Measurements from ENCODE around the gene ZCCHC7.
A peak's percentile ranks its signal among the peaks of the same experiment; 100 is the strongest.

The ZCCHC7 gene

DNA sequence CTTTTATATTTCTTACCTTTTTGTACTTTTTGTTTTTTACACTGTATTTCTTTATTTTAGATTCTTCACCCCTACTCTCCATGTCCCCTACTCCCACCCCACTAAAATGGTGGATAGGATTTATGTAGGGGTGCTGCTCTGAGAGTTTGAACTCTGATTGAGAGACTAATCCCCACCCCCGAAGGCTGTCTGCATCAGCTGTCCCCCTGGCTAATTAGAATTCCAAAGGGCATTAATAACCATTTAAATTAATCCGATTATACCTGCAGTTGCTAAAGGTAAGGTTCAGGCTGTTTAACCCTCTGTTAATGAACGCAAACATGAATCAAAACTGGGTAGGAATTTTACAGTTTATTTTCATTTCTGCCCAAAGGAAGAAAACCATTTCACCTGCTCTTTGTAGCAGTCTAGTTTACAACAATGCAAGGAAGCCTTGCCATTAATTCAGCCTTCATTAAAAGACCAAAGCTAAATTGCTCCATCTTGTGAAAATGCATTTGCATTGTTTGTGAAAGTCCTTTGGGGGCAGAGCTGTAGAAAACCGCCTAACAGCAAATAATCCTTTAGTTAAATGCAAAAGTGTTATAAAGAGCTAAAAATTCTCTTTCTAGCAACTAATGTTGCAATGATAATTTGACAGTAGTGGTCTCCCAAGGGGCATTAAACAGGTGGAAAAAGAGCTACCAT is 71.2 kb downstream of the ZCCHC7 start:
- H3K4me1 ChIP-seq (ENCODE audit: insufficient read depth, low read length, poor library complexity, severe bottlenecking) = peaks cover 43% of the 10 kb centered on the region
- no peak overlapping the region for H3K4me3 ChIP-seq (ENCODE audit: low read length, poor library complexity, severe bottlenecking)
- H3K4me2 ChIP-seq (ENCODE audit: low read depth, low read length, poor library complexity, severe bottlenecking) = no peak overlapping the region
- H3K9me2 ChIP-seq (replicated peaks; ENCODE audit: low read depth, low read length) = no peaks in the 10 kb centered on the region
- H3K36me3 ChIP-seq (ENCODE audit: insufficient read depth, low read length) = no peaks in the 10 kb centered on the region; the same call in none of the 2 replicates
- peaks cover 26% of the 10 kb centered on the region; the same call in 1 of the 2 replicates for H3K79me2 ChIP-seq (ENCODE audit: insufficient read depth, low read length)
- H3F3A ChIP-seq (ENCODE audit: low read depth) = peaks cover 8% of the 10 kb centered on the region; the same call in 1 of the 2 replicates
- no peak overlapping the region for H3K9ac ChIP-seq (ENCODE audit: low read depth, low read length, poor library complexity, severe bottlenecking)
- no peaks in the 10 kb centered on the region for H4K20me1 ChIP-seq (ENCODE audit: insufficient read depth, low read length, poor library complexity, severe bottlenecking)
- no peak overlapping the region for H2AFZ ChIP-seq (ENCODE audit: low read length)
- H3K27me3 ChIP-seq (ENCODE audit: insufficient read depth, low read length, poor library complexity, severe bottlenecking) = no peaks in the 10 kb centered on the region
- TF ChIP-seq, protein P1, sequence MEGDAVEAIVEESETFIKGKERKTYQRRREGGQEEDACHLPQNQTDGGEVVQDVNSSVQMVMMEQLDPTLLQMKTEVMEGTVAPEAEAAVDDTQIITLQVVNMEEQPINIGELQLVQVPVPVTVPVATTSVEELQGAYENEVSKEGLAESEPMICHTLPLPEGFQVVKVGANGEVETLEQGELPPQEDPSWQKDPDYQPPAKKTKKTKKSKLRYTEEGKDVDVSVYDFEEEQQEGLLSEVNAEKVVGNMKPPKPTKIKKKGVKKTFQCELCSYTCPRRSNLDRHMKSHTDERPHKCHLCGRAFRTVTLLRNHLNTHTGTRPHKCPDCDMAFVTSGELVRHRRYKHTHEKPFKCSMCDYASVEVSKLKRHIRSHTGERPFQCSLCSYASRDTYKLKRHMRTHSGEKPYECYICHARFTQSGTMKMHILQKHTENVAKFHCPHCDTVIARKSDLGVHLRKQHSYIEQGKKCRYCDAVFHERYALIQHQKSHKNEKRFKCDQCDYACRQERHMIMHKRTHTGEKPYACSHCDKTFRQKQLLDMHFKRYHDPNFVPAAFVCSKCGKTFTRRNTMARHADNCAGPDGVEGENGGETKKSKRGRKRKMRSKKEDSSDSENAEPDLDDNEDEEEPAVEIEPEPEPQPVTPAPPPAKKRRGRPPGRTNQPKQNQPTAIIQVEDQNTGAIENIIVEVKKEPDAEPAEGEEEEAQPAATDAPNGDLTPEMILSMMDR (conservative IDR thresholded peaks at IDR 0.05; ENCODE audit: low read length) = peak; percentile 36
- TF ChIP-seq EZH2phosphoT487 (IDR thresholded peaks at IDR 0.05; ENCODE audit: borderline replicate concordance) = no peak
- no peaks in the 10 kb centered on the region for H3K9me3 ChIP-seq (ENCODE audit: insufficient read depth, low read depth, low read length)

DNA sequence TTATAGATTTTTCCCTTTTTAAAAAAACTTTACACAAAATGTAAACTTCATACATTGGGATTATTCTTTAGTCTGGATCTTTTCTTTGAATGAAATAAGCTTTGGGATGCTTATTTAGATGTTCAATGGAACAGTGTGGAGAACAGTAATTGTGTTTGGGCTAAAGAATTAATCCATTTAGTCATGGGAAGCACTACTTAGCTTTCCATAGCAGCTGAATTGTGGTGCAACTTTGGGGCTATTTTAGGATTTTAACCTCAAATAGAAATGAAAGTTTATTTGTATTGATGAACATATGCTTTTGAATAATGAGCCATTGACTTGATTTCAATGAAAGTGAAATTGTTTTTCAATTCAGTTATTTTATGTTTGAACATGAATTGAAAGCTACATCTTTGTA is 72.4 kb downstream of the ZCCHC7 start:
- Histone ChIP-seq H3K4me2 (ENCODE audit: low read depth, low read length, poor library complexity, severe bottlenecking) (no peak overlapping the region), H3K4me3 (ENCODE audit: low read length, poor library complexity, severe bottlenecking) (no peak overlapping the region), H3K4me1 (ENCODE audit: insufficient read depth, low read length, poor library complexity, severe bottlenecking) (peaks cover 39% of the 10 kb centered on the region), H2AFZ (ENCODE audit: low read length) (no peak overlapping the region), H3K27me3 (ENCODE audit: insufficient read depth, low read length, poor library complexity, severe bottlenecking) (no peaks in the 10 kb centered on the region), H3K36me3 (ENCODE audit: insufficient read depth, low read length) (no peaks in the 10 kb centered on the region; the same call in none of the 2 replicates), H3K9me3 (ENCODE audit: insufficient read depth, low read depth, low read length) (no peaks in the 10 kb centered on the region), H3K9ac (ENCODE audit: low read depth, low read length, poor library complexity, severe bottlenecking) (no peak overlapping the region), H3K79me2 (ENCODE audit: insufficient read depth, low read length) (peaks cover 20% of the 10 kb centered on the region; the same call in 1 of the 2 replicates), H4K20me1 (ENCODE audit: insufficient read depth, low read length, poor library complexity, severe bottlenecking) (no peaks in the 10 kb centered on the region), H3K9me2 (replicated peaks; ENCODE audit: low read depth, low read length) (no peaks in the 10 kb centered on the region), H3F3A (ENCODE audit: low read depth) (peaks cover 8% of the 10 kb centered on the region)
- TF ChIP-seq, protein P1 (conservative IDR thresholded peaks at IDR 0.05; ENCODE audit: low read length) = no peak
- TF ChIP-seq EZH2phosphoT487 (IDR thresholded peaks at IDR 0.05; ENCODE audit: borderline replicate concordance) = no peak

DNA sequence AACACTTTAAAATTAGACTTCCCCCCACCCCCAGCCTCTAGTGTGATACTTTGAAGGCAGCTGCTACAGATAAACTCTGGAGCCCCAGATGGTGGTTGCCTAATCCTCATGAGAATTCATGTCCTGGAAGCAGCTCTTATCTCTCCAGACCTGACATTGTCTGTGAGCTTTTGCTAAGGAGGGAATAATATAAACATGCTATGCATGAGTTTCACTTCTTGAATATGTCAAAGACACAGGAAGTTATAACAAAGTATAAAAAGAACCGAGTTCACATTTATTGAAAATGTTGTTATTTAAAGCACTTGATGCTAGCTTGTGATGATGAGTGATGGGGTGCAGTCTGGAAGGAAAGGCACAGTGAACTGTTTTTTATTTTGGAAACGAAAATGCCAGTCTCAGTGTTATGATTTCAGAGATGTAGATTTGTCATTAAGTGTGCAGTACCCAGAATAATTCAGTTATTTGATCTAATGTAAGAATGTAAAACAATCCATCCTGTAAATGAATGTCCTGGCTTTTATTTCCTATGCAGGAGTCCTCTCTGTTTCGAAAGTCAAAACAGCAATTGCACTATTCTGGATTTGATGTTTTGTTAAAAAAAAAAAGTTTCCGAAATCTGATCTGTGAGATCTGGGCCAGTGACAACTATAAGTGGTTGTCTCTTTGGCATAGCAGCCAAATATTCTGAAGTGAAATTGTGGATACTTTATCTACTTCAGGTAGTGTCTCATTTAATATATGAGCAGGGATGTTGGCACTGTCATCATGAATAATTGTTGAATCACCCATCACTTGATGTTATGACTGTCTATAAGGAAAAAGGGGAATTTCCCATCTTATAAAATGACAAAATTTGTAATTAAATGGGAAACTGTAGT is 77.0 kb downstream of the ZCCHC7 start:
- no peaks in the 10 kb centered on the region; the same call in 1 of the 2 replicates for H3K36me3 ChIP-seq (ENCODE audit: insufficient read depth, low read length)
- no peak for TF ChIP-seq EZH2phosphoT487 (IDR thresholded peaks at IDR 0.05; ENCODE audit: borderline replicate concordance)
- TF ChIP-seq, protein P1 (conservative IDR thresholded peaks at IDR 0.05; ENCODE audit: low read length) = no peak
- no peaks in the 10 kb centered on the region for H3K9me2 ChIP-seq (replicated peaks; ENCODE audit: low read depth, low read length)
- no peaks in the 10 kb centered on the region for H3K9me3 ChIP-seq (ENCODE audit: insufficient read depth, low read depth, low read length)
- H3F3A ChIP-seq (ENCODE audit: low read depth) = peaks cover 18% of the 10 kb centered on the region
- H3K79me2 ChIP-seq (ENCODE audit: insufficient read depth, low read length) = peaks cover 35% of the 10 kb centered on the region
- H4K20me1 ChIP-seq (ENCODE audit: insufficient read depth, low read length, poor library complexity, severe bottlenecking) = no peaks in the 10 kb centered on the region
- no peaks in the 10 kb centered on the region for H3K27me3 ChIP-seq (ENCODE audit: insufficient read depth, low read length, poor library complexity, severe bottlenecking)
- H2AFZ ChIP-seq (ENCODE audit: low read length) = no peak overlapping the region
- H3K4me3 ChIP-seq (ENCODE audit: low read length, poor library complexity, severe bottlenecking) = peak overlapping the region; percentile 65
- peak overlapping the region; percentile 81 for H3K4me2 ChIP-seq (ENCODE audit: low read depth, low read length, poor library complexity, severe bottlenecking)
- peaks cover 66% of the 10 kb centered on the region for H3K4me1 ChIP-seq (ENCODE audit: insufficient read depth, low read length, poor library complexity, severe bottlenecking)
- H3K9ac ChIP-seq (ENCODE audit: low read depth, low read length, poor library complexity, severe bottlenecking) = peak overlapping the region; percentile 62

All from Loucy (cell line).